ENCODE measurements around the gene PIGS.
A peak's percentile ranks its signal among the peaks of the same experiment; 100 is the strongest.
"Not testable (repeated sequence)": the region's sequence is repeated elsewhere in the genome, so short reads cannot be mapped to it uniquely, and the experiment has no call there.

PIGS gene

DNA sequence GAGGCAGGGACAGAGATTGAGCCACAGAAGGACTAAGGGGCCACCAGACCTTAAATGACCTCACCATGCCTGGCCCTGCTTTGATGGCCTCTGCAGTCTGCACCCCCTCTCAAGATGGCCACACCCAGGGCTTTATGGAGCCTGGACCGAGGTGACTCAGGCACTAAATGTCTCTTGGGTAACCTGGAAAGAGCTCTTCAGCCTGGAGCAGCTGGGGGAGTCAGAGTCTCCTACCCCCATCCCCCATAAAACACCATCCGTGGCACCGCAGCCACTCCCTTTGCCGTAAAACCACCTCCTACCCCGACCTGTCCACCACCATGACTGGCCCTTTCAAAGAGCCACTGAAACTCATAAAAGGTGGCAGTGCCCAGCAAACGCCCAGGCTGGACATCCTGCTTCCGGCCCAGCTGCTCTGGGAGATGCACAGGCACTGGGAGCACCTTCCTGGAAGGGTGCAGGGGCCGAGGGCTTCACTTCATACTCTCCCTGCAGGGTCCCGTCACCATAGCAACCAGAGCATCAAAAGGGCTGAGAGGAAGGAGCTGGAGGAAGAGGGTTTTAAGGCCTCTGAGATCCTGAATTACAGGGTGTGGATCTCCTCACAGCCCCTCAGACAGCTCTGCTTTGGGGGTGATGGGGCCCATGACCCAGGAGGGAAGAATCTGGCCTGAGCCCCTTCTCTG, 42.9 kb downstream of the PIGS start:
- no peak for DNase-seq

DNA sequence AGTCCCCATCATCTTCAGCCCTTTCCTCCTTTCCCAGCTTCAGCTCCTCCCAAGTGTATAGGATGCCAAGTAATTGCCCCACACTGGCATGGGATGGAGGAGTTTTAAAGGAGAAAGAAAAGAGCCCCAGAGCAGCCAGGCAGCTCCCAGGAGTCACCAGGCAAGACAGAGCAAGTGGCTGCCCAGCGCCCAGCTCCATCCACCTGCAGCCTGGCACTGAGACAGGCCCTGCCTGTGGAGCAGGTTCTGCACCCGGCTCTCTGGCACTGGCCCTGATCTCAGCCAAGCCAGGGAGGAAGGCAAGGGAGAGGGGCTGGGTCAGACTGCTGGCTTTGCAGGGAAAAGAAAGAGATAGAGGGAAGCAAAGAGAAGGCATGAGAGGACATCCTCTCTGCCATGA, 43.5 kb downstream of the PIGS start:
- DNase-seq, result no peak

DNA sequence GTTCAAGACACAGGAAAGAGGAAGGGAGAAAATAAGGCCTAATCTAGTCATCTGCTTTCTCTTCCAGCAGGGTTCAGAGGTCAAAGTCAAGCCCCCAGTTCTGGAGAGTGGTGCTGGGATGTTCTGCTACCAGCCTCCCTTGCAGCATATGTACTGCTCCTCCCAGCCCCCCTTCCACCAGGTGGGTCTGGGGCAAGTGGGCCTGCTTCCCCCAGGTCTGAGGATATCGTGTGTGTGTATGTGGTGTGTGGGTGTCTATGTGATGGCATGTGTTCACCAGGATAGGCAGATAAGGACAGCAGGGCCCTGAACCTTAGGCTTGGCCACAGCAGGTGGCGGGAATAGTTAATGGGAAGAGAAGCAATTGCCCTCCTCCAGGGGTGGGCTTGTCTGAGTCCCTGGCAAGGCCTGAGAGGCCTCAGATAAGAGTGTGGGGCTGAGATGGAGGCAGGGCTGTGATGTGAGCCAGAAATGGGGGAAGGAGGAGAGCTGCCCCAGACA, 44.1 kb downstream of the PIGS start:
- DNase-seq, result no peak

DNA sequence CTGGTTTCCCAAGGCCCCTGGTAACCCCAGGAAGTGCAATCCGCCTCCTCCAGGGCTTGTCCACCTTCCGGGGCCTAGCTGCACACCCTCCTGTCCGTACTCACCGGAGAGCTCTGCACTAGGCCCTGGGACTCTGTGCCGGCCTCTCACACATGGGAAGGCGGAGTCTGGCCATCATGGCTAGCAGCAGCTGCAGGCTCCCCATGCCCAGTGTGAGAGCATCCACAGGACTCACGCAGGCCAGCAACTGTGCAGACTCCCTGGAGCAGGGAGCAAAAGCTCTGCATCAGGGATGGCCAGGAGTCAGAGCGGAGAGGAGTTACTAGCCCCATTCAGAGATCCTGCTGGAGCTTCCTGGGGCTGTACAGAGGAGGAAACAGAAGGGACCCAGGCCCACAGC, 44.9 kb downstream of the PIGS start:
- no peak for DNase-seq

DNA sequence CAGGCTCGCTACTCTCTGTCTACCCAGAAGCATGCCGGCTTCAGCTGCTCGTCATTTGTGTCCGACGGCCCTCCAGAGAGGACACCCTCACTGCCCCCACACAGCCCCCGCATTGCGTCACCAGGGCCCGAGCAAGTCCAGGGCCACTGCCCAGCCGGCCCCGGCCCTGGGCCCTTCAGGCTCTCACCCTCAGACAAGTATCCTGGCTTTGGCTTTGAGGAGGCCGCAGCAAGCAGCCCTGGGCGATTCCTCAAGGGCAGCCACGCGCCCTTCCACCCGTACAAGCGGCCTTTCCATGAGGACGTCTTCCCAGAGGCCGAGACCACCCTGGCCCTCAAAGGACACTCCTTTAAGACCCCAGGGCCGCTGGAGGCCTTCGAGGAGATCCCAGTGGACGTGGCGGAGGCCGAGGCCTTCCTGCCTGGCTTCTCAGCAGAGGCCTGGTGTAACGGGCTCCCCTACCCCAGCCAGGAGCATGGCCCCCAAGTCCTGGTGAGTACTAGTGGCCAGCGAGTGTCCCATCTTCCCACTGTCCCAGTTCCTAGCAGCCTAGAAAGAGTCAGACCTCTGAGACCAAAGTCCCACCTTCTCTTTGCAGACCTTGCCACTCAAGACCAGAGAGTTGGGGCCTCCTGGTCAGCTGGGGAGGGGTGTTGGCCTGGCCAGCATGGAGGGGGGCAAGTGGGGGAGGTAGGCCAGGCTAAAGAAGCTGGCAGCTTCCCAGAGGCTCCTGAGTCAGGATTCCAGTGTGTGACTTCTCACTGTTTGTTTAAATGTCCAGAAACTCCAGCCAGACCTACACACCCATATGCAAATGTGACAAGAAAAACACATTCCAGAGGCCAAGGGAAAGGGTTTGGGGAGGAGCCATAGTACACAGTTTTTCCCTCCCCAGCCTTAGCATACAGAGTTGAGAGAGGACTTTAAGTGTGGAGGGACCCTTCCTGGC, 46.6 kb downstream of the PIGS start:
- DNase-seq, result no peak

DNA sequence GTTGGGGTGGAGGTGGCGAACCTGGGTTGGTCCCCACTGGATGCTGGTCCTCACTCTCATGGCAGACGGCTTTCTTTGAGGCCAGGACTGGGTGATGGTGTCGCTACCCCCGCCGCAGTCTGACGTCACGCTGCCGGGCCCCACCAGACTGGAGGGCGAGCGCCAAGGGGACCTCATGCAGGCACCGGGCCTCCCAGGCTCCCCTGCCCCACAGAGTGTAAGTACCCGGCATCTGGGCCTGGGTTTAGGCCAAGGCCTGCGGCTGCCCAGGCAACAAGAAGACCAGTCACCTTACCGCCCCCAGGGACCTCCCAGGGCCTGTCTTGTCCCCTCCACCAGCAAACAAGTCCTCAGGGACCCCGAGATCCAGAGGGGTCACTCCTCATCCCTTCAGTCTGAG, 47.4 kb downstream of the PIGS start:
- no peak for DNase-seq

DNA sequence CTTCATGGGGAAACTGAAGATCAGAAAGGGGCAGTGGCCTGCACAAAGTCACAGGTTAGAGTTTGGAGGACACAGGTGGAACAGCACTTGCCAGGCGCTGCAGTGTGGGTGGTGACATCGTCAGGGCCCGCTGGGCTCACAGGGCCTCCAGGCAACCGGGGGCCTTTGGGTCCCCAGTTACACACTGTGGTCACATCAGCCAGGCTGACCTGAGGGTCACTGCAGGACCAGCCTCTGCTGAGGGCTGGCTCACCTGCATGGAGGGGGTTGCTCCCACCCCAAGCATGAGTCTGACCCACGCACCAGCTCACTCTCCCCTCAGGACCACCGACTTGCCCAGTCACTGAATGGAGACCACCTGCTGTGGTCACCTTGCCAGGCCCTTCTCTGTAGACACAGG, 48.1 kb downstream of the PIGS start:
- DNase-seq, result no peak

DNA sequence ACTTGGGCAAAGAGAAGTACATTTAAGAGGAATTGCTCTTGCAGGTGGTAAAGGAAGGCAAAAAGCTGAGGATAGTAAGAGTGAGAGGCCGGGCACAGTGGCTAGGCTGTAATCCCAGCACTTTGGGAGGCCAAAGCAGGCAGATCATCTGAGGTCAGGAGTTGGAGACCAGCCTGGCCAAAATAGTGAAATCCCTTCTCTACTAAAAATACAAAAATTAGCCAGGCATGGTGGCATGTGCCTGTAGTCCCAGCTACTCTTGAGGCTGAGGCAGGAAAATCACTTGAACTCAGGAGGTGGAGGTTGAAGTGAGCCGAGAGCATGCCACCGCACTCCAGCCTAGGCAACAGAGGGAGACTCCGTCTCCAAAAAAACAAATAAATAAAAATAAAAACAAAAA, 49.0 kb downstream of the PIGS start:
- DNase-seq, result not testable (repeated sequence)

DNA sequence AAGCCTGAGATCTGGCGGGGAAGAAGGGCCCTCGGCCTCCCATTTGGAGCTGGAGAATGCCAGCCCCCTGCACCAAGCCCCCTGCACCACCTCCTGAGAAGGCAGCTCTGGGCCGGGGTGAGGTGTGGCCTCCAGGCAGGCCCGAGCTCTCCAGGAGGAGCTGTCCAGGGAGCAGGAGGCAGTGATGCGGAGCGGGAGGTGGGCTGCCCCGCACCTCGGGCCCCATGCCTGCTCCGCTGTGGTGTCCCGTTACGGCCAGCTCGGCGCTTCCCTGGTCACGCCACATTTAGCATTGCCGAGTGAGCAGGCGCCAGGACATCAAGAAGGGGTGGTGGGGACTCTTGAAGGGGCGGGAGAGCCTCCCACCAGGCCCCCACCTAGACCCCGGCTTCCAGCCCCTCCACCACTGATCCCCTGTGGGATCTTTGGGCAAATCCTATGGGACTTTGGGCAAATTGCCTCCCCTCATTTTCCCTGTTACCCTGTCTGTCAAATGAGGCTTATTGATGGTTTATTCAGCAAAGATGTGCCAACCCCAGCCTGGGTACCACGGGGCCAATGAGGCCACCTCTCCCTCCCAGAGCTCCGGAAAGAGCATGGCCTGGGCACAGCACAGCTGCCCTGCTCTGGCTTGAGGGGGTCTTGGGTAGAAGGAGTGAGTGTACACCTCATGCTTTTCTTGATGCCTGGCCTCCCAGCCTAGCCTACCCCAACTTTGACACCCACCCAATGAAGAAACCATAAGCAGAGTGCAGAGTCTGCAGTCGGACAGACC, 49.8 kb downstream of the PIGS start:
- DNase-seq, result no peak

DNA sequence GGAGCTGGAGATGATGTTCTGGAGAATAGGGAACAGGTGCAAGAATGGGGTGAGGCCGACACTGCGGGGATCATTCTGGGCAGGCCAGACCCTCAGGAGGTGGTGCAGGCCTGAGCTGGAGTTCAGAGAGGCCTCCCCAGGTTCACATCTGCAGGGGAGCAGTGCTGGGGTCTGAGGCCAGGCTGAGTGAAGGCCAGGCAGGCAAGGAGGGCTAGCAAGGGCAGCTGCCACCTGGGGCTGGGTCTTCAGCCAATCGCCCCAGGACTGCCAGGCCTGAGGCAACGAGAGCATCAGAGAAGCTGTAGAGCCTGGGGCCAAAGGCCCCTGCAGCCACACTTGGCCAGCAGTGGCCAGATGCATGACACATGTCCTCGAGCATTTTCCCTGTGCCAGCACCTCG, 50.6 kb downstream of the PIGS start:
- DNase-seq, result no peak

DNA sequence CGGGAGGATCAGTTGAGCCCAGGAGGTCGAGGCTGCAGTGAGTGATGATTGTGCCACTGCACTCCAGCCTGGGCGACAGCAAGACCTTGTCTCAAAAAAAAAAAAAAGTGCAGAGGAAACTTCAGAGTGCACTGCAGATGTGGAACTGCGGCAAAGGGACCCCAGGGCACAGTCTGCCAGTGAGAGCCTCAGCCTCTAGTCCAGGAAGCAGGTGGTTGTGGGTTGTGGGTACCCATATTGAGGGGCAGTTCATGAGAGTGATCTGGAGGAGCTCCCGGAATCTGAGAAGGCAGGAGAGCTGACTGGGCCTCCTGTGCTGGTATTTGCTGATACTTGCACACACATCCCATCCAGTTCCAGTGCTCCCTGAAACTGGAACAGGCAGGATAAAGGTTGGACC, 52.1 kb downstream of the PIGS start:
- DNase-seq, result no peak

DNA sequence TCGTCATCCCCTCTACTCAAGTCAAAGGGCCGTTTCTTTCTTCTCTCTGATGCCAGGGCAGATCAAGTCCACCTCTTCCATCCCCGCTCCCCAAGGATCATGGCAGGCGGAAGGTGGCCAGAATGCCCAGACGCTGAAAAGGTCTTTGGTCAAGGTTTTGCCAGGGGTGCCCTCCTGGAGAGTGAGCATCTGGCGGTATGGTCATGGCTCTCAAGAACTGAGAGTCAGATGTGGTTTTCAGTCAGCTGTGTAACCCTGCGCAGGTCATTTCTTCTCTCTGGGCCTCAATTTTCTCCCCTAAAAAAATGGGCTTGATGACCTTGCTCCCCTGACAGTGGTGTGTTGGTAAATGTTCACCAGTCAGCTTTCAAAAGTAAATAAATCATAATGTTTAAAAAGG, 52.7 kb downstream of the PIGS start:
- DNase-seq, result no peak

DNA sequence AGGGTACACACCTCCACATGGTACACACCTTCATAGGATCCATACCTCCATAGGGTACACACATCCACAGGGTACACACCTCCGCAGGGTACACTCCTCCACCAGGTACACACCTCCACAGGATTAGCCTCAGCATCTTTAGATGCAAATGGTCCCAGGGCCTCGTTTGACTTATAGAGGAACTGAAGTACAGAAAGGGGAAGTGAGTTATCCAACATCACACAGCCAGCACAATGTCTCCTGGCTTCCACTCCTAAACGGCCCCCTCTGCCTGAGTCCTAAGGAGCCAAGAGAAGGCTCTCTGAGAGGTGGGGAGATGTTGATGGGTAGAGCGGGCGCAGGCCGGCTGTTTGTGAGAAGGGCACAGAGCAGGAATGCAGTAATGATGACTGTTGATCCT, 53.2 kb downstream of the PIGS start:
- DNase-seq, result no peak

DNA sequence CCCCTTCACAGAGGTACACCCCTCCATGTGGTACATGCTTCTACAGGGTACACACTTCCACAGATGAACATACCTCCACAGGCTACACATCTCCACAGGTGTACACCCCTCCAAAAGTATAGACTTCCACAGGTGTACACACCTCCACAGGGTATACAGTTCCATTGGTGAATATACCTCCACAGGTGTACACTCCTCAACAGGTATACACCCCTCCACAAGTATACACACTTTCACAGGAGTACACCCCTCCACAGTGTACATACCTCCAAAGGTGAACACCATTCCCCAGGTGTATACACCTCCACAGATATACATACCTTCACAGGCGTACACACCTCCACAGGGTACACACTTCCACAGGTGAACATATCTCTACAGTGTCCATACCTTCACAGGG, 55.8 kb downstream of the PIGS start:
- DNase-seq, result no peak

DNA sequence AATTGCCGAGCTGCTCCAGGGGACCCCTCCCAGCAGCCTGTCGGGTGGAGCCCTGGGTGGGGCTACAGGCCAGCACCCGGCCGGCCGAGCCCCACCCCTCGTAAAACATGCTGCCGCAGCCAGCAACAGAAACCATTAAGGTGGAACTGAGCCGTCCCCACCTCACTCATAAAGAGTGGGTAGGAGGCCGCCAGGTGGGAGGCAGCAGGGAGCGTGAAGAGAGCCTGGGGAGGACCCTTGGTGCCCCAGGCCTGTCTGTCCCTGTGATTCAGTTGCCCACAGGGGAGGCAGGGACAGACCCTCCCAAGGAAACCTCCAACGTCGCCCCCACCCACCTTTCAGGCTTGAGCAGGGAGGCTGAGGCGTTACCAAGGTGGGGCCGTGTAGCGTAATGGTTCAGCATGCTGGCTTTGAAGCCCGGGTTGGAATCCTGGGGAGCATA, 56.7 kb downstream of the PIGS start:
- DNase-seq, result no peak

DNA sequence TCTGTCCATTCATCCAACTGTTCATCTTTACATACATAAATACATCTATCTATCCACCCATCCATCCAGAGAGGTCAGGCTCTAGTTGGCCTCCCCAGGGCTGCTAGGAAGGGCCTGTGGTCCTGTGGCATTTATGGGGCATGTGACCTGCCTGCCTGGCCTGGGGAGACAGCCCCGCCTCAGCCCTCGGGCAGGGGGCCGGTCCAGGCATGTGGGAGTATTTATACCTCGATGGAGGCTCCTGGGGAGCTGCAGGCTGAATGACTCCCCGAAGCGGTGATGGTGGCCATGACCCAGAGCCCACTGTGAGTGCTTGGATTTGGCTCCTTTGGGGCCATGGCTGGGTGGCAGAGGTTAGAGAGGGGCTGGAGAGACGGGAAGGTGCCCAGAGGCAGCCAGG, 57.8 kb downstream of the PIGS start:
- DNase-seq, result no peak

DNA sequence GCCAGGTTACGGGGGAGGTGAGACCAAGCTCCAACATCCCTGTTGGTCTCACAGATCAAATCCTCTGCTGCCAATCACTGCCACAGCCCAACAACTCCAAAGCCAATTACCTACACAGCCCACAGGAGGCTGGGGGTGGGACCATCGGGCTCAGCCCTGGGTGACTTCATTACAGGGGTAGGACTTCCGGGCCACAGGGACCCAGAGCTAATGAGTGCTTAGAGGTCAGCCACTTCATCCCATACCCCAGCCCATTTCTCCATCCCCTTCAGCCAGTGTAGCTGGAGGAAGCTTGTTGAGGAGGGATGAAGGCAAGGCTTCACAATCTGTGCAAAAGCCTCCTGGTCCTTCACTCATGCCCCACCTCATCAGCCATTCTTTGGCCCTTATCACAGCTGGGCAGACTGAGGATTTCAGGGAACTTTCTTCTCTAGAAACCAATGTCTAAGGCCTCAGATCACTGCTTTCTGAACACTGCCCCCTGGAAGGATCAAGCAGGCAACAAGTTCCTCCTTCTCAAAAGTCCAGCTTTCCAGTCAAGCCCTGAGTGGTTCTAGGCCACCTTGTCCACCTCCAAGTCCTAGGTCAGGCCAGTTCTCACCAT, 59.4 kb downstream of the PIGS start:
- peak; percentile 98 for DNase-seq

DNA sequence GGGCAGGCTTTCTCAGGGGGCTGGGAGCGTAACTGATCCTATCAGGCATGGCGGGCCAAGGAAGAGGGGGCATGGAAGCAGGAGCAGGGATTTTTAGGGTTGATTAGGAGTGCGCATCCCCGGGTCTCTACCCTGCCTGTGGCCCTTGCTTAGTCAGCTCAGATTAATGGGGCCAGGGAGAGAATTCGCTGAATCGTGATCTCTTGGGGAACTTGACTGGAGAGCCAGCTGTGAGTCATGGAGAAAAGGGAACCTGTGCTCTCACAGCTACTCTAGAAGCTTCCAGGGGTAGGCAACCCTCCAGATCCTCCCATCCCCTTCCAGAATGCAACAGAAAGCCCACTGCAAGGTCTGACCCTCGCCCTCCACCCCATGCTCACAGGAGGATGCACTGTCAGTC, 61.5 kb downstream of the PIGS start:
- no peak for DNase-seq

DNA sequence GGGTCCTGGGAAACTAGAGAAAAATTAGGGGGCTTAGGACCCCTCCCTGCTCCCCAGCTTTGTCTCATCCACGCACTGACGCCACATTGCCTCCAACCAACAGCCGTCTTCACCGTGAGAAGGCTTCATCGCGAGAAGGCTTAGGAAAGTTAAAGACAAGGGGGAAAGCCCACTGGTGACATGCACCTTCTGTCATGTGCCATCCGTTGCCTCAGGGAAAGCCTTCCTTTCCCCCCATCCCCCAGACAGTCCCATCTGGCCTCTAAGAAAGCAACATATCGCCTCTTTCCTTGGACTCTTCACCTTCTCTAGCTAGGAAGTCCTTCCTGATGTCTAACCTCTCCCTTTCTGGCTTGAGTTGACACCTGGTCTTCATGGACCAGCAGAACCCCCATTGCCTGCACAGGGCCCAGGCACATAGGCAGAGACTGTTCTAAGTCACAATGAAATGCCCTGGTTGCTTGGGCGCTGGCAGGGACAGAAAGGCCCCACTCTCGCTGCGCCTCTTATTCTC, 63.1 kb downstream of the PIGS start:
- peak; percentile 88 for DNase-seq

DNA sequence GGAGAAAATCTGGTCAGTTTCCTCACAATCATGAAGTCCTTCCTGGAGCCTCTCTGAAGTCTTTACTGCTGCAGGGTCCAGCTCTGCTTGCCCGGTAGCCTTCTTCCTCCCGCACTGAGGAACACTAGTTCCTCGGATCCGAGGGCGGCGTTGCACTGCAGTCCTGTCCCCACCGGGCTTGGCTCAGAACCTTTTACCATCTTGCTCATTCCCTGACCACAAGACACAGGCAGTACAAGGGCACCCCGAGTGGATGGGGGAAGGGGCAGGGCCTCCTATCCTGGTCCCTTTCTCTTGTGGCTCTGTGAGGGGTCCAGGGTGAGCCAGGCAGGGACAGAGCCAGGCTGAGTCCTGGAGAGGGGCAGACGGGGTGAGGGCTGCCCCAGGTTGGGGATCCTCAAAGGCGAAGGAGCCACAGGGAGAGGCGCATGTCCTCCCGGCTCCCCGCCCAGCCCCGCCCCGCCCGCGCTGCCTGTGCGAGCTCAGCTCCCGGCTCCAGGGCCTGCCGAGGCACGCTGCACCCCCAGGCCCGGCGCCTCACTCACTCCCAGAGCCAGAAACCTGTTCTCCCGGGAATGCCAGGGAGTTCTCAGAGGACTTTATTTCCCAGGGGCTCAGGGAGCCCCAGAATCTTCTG, 63.6 kb downstream of the PIGS start:
- DNase-seq, result no peak

DNA sequence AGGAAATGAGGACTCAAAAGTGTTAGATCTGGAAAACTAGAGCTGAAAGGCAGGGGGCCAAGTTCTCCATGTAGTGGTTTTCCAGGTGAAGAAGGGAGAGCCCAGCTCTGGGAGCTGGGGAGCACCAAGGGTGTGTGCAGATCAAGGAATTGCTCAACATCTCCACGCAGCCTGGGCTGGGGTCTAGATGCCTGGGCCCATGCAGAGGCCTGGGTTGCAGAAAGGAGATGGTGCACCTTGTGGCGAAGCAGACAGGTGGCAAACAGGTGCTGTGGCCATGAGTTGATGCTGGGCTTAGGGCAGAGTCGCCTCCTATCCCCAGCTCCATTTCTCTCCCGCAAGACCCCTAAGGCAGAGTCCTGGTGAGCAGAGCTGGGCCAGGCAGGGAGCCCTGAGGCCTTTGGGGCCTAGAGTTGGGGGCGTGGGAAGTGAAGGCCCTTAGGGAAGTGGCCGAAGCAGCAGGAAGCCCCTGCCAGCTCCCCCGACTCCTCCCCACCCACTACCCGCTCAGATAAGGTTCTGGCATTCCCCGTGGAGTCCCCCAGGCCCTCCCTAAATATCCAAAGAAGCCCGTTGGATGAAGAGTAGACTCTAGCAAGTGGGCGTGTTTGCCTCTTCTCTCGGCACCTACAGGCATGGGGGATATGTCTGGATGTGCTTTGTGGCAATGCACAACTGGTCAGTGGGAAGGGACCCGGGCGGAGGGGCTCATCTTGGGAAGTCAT, 64.4 kb downstream of the PIGS start:
- no peak for DNase-seq
